H7 (cell line): Measurements from ENCODE around the gene RAD9A. TPM values are rescaled to one million over a fixed set of nuclear protein-coding genes. Genes with fewer than 3 reads are reported as not detected.

Source experiments
- DNase-seq: peaks from one replicate; pipeline ENCODE4 v3.0.0; 2012
- H3K27me3 ChIP-seq: 2 replicates; pipeline ENCODE4 v1.6.0; 2011; ENCODE audit warnings: mild to moderate bottlenecking, low read length; ENCODE audit not compliant: control insufficient read depth, insufficient read depth
- H3K36me3 ChIP-seq: replicated peaks from 2 replicates; pipeline ENCODE4 v1.5.1; 2011; ENCODE audit warnings: low read length; ENCODE audit not compliant: control insufficient read depth, insufficient read depth
- H3K4me3 ChIP-seq: 2 replicates; pipeline ENCODE4 v1.5.1; 2011; ENCODE audit warnings: low read depth, mild to moderate bottlenecking, control low read depth, low read length, moderate library complexity; ENCODE audit not compliant: insufficient read depth
- total RNA-seq: library from RNA; depleted of rRNA; stranded (reverse); fragments of >200 nt; shearing (Covaris generic); gene quantifications from 2 replicates; pipeline ENCODE4 v1.2.3, GENCODE V29; 2014

The RAD9A gene
- total RNA-seq, 1 experiment from 2014 or later, result 20.2 TPM

DNA sequence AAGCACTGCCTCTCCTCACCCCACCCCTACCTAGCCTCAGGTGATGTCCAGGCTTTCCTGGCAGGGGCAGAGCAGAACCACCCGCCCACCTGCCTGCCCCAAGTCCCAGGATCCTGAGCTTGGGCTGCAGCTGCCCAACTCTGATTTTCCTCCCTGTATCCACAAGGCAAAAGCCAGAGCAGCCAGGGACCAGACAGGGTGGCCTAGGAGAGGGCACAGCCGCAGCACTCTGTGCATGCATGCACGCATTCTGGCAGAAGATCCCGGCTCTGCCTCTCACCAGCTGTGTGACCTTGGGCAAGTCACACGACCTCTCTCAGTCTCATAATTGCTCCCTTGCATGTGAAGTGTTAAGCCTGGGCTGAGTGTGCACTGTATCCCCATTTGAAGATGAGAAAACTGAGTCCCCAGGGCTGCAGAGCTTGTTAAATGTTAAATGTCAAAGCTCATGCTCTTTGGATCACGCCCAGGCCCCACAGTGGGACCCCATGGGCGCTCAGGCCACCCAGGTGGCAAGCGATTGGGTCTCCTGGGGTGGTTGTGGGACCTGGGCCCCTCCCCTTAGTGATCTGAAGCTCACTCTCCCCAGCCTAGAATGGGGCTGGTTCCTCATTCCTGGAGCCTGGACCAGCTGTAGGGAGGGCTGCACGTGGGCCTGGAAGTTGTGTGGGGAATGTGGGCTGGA lies 20.9 kb downstream of the RAD9A start:
- no peak for DNase-seq
- H3K36me3 ChIP-seq, result no peaks in the 10 kb centered on the region
- no peak overlapping the region for H3K4me3 ChIP-seq
- peaks cover 13% of the 10 kb centered on the region for H3K27me3 ChIP-seq

- H3K36me3 ChIP-seq, result no peaks in the 10 kb centered on the region
- no peak overlapping the region for H3K4me3 ChIP-seq
- peaks cover 13% of the 10 kb centered on the region for H3K27me3 ChIP-seq
- no peak for DNase-seq
Measured at GRCh38 chr11:67413266-67413849, 21.6 kb downstream of the RAD9A start.

- Histone ChIP-seq H3K36me3 (no peaks in the 10 kb centered on the region), H3K4me3 (peak within 1 kb of the TSS; percentile 30), H3K27me3 (peaks cover 20% of the 10 kb centered on the region)
- DNase-seq, result peak; percentile 90
Measured at GRCh38 chr11:67415501-67416304, 23.9 kb downstream of the RAD9A start, which contains the start of gene CARNS1. CARNS1 (plus strand) TSS chr11:67415678; CDS start chr11:67416200, 522 bp downstream.

DNA sequence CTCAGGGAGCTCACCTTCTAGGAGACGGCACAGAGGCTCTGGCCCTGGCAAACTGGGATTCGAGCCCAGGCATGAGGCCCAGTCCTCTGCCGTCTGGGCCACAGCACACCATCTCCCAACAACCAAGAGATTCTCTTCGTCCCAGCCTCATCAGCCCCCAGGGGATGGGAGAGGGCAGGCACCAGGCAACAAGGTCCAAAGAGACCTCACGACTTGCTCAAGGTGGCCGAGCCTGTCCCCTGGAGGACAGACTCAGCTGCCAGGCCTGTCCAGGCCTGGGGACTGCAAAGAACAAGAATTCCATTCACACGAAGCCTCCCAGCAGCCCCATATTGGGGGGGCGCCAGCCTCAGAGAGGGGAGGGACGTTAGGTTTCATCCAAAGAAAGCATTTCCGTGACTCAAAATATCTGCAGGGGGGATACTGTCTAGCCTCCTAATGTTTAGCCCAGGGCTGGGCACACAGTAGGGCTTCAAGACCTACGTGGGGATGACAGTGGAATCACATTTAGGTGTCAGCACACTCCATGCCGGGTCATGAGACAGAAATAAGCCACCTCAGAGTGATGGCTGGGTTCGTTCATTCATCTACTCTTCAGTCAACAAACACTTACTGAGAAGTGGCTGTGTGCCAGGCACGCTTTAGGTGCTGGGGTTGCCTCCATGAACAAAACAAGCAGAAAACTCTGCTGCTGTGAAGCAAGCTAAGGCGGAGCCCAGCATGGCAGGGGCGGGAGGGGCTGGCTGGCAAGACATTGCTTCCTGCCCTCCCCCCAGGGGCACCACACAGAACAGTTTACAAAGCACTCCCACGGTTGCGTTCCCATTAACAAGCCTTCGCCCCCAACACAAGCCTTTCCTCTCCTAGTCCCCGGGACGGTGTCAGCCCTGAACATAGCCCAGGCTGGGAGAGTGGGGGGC lies 24.9 kb downstream of the RAD9A start:
- peaks cover 20% of the 10 kb centered on the region for H3K27me3 ChIP-seq
- H3K4me3 ChIP-seq, result no peak overlapping the region
- H3K36me3 ChIP-seq, result no peaks in the 10 kb centered on the region
- DNase-seq, result no peak

DNA sequence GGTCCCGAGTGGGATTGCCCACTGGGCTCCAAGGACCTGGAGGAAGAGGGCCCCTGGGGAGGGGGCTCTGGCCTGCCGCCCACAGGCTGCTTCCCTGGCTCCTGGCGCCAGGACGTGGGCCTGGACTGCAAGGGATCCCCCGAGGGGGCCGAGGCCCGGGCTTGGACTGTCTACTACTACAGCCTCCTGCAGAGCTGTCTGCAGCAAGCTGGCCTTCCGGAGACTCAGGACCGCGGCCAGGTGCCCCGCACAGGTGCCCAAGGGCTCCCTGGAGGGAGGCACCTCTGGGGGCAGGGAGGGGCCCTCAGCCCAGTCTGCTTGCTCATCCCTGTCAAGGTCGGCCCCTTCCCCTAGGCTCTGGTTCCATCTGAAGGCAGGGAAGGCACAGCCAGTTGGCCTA lies 25.6 kb downstream of the RAD9A start:
- H3K4me3 ChIP-seq, result no peak overlapping the region
- H3K27me3 ChIP-seq, result peaks cover 15% of the 10 kb centered on the region
- H3K36me3 ChIP-seq, result no peaks in the 10 kb centered on the region
- no peak for DNase-seq

- DNase-seq, result no peak
- H3K4me3 ChIP-seq, result no peak overlapping the region
- H3K36me3 ChIP-seq, result no peaks in the 10 kb centered on the region
- peaks cover 15% of the 10 kb centered on the region for H3K27me3 ChIP-seq
Measured at GRCh38 chr11:67418476-67419281, 26.9 kb downstream of the RAD9A start.

DNA sequence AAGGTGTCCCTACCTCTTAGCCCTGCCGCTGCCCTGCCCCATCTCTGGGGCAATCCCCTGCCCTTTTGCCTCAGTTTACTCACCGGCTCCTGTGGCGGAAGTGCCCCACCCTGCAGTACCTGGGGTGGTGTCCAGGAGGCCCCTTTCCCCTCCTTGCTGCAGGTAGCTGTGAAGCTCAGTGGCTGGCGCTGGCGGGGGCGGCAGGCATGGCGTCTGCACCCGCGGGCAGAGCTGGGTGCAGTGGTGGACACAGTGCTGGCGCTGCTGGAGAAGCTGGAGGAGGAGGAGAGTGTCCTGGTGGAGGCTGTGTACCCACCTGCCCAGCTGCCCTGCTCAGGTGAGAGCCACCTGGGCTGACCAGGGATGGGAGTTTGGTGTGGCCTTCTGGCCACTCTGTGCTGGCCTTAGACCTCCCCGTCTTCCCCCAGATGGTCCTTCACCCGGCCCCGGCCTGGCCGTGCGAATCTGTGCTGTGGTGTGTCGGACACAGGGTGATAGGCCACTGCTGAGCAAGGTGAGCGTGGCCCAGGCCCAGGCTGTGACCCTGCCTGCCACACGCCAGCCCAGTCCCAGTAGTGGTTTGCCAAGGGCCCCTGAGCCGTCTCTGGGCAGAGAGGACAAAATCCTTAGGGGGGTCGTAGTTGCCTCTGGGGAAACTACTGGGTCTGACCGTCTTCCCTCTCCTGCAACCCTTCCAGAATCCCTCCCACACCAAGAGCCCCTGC lies 27.7 kb downstream of the RAD9A start:
- peaks cover 15% of the 10 kb centered on the region for H3K27me3 ChIP-seq
- no peaks in the 10 kb centered on the region for H3K36me3 ChIP-seq
- H3K4me3 ChIP-seq, result no peak overlapping the region
- no peak for DNase-seq

- Histone ChIP-seq H3K27me3 (peaks cover 10% of the 10 kb centered on the region), H3K36me3 (no peaks in the 10 kb centered on the region), H3K4me3 (peak overlapping the region; percentile 44)
- DNase-seq, result no peak
Measured at GRCh38 chr11:67420147-67420645, 28.4 kb downstream of the RAD9A start.

DNA sequence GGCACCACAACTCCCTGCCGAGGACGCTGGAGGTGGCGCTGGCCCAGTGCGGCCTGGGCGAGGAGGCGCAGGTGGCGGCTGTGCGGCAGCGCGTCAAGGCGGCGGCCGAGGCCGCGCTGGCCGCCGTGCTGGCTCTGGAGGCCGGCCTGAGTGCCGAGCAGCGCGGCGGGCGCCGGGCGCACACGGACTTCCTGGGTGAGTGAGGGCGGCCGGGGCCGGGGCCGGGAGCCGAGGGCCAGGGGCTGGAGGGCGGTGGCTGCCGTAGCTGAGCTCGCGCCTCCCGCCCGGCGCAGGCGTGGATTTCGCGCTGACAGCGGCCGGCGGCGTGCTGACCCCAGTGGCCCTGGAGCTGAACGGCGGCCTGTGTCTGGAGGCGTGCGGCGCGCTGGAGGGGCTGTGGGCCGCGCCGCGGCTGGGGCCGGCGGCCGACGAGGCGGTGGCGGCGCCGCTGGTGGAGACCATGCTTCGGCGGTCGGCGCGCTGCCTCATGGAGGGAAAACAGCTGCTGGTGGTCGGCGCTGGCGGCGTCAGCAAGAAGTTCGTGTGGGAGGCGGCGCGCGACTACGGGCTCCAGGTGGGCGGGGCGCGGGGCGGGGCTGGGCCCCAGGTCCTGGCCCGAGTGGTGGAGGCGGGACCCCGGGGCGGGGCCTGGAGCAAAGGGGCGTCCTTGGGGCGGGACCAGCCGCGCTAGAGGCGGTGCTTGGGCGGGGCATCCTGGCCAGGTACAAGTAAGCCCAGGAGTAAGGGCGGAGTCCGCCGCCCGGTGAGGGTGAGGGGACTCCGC lies 29.1 kb downstream of the RAD9A start:
- no peaks in the 10 kb centered on the region for H3K36me3 ChIP-seq
- H3K4me3 ChIP-seq, result peak overlapping the region; percentile 44
- H3K27me3 ChIP-seq, result peaks cover 9% of the 10 kb centered on the region
- peak; percentile 100 for DNase-seq

DNA sequence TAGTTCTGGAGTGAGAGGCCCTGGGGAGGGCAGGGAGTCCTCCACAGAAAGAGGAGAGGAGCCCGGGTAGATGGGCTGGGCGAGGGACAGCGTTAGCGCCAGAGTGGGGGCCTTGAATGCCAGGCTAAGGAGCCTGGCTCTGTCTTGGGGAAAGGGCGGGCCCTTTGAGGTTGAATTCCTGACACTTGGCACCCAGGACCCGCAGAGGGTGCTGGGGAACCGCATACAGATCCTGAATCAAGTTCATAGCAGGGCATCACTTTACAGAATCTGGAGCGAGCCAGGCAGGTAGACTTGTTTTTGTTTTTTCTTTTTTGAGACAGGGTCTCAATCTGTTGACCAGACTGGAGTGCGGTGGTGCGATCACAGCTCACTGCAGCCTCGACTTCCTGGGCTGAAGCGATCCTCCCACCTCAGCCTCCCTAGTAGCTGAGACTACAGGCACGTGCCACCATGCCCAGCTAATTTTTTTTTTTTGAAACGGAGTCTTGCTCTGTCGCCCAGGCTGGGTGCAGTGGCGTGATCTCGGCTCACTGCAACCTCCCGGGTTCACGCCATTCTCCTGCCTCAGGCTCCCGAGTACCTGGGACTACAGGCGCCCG lies 29.7 kb downstream of the RAD9A start:
- no peak for DNase-seq
- Histone ChIP-seq H3K27me3 (peaks cover 7% of the 10 kb centered on the region), H3K4me3 (peak overlapping the region; percentile 25; the same call in 1 of the 2 replicates), H3K36me3 (no peaks in the 10 kb centered on the region)

DNA sequence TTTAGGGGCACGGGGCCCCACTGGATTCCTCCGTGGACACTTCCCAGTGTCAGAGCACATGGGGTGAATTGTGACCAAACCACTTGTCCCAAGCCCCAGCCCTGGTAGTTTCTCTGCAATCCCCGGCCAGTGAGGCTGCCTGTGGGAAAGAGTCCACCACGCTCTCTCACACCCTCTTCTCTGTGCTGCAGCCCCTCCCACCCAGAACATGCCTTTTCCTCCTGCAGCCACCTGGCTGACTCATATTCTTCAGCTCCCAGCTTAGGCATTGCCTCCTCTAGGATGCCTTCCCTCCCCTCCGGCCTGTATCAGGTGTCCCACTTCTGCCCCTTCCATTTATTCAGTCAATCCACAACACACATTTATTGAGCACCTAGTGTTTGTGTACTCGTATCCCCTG lies 31.1 kb downstream of the RAD9A start:
- DNase-seq, result peak; percentile 74
- Histone ChIP-seq H3K36me3 (no peaks in the 10 kb centered on the region), H3K4me3 (no peak overlapping the region), H3K27me3 (peaks cover 7% of the 10 kb centered on the region)

DNA sequence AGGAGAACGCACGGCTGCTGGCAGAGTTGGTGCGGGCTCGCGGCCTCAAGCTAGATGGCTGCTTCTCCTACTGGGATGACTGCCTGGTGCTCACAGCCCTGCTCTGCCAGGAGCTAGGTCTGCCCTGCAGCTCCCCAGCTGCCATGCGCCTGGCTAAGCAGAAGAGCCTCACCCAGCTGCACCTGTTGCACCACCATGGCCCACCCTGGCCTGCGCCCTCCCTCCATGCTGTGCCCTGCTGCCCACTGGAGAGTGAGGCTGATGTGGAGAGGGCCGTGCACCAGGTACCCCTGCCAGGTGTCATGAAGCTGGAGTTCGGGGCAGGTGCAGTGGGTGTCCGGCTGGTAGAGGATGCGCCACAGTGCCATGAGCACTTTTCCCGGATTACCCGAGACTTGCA lies 31.7 kb downstream of the RAD9A start:
- Histone ChIP-seq H3K4me3 (no peak overlapping the region), H3K27me3 (peaks cover 7% of the 10 kb centered on the region), H3K36me3 (no peaks in the 10 kb centered on the region)
- DNase-seq, result no peak
